Activated CD8-positive, alpha-beta memory T cell treated with anti-CD3 and anti-CD28 coated beads for 1 hour (primary cell): ENCODE measurements around the gene MT1M.

Experiments used
- DNase-seq, 2 donors: peaks; one replicate each; pipeline ENCODE4 v3.0.0-alpha.2; 2020; ENCODE audit warnings: low read depth in 1 of 2; ENCODE audit errors: extremely low read depth in 1 of 2

Gene MT1M

DNA sequence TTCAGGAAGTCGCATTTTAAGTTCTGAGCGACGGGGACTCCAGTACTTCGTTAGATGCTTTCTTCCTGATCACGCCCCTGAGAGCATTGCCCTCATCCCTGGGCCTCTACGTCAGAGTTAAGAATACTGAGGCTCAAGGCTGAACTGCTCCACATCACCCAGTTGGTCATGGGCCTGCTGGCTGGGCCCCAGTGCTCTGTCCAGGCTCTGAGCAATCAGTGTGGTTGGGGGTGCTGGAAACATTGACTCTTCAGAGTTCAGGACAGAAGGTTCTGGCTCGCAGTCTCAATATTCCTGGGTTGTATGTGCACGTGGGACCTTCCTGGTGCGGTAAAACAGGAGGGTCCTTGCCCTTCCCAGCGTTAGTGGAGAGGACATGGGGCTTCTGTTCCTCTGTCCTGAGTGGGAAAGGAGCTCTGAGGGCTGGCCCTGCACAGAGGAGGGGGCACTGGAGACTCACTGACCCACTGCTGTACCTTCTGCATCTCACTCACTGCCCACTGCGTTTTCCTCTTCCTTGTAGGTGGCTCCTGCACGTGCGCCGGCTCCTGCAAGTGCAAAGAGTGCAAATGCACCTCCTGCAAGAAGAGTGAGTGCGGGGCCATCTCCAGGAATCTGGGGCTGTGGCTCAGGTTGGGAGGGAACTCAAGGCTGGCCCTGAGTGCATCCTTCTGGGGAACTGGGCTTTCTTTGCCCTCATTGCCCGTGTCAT lies 6.4 kb upstream of the MT1M start:
- DNase-seq, result no peak

- no peak for DNase-seq
Observed at GRCh38 chr16:56626685-56627084, 5.8 kb upstream of the MT1M start.

- no peak for DNase-seq
Observed at GRCh38 chr16:56628486-56629350, 3.7 kb upstream of the MT1M start.

- no peak for DNase-seq
Observed at GRCh38 chr16:56629531-56629930, 2.9 kb upstream of the MT1M start.

DNA sequence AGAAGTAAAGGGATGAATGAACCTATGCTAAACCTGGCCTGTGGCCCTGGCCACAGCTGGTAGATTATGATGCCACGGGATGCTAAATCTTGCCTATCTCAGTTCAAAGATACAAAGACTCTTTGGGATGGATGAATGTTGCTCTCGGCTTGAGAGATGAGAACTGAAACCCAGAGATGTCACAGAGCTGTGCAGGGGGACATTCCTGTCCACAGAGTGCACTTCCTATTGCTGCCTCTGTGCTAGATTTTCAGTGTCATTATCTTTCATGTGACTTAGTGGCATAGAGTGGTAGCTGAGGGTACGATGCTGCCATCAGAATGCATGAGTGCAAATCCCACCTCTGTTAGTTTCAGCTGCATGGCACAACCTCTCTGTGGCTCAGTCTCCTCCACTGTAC lies 2.3 kb upstream of the MT1M start:
- no peak for DNase-seq

DNA sequence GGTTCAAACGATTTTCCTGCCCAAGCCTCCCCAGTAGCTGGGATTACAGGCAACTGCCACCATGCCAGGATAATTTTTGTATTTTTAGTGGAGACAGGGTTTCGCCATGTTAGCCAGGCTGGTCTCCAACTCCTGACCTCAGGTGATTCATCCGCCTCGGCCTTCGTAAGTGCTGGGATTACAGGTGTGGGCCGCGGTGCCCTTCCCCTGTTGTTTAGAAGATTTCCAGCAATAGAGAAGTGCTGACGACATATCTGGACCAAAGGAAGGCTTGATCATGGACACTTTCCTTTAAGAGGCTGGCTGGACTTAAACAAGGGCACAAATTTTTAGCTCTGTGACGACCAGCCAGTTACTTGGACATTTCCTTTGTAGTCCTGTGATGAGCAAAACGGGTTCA lies 1.3 kb upstream of the MT1M start:
- DNase-seq, result no peak

DNA sequence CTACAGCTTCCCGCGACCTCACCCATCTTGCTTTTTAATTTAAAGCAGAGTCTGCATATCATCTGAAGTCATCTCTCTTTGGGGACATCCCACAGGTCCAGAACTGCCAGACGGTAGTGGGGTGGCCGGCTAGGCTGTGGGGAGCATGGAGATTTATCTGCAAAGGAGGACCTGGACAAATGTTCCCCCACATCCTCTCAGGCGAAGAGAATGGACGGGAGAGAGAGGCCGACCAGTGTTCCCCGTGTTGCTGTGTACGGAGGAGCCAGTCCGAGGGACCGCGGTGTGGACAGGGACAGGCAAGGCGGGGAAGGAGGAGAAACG lies 665 bp upstream of the MT1M start:
- DNase-seq, result no peak

DNA sequence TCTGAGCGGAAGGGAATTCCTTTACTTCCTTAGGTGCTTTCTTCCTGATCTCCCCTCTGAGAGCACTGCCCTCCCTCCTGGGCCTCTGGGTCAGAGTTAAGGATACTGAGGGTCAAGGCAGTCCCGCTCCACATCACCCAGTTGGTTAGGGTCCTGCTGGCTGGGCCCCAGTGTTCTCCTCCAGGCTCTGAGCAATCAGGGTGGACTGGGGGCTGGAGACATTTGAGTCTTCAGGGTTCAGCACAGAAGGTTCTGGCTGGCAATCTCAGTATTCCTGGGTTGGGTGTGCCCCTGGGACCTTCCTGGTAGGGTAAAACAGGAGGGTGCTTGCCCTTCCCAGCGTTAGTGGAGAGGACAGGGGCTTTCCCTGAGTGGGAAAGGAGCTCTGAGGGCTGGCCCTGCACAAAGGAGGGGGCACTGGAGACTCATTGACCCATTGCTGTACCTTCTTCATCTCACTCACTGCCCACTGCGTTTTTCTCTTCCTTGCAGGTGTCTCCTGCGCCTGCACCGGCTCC lies 448 bp downstream of the MT1M start:
- DNase-seq, result no peak

- no peak for DNase-seq
Observed at GRCh38 chr16:56633535-56633934, 1.1 kb downstream of the MT1M start.

GRCh38 chr16:56634715-56635440 lies 2.4 kb downstream of the MT1M start:
- no peak for DNase-seq

DNA sequence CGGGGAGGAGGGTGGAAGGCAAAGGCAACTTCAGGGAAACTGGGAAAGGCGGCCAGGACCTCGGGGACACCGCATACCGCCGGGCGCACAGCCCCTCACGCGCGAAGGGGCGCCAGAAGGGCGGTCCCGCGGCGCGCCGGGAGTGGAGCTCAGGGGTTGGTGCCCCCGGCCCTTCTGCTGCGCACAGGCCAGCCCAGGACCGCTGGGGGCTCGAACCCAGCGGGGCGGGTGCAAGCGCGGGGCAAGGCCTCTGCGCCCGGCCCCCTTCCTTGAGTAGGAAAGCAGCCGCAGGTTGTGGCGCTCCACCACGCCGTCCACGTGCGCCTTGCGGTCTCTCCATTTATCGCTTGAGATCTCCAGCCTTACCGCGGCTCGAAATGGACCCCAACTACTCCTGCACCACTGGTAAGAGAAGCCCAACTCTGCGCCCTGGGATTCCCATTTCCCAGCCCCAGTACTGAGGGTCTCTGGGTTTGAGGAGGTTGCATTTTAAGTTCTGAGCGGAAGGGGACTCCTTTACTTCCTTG lies 3.0 kb downstream of the MT1M start:
- no peak for DNase-seq

- DNase-seq, result no peak
Observed at GRCh38 chr16:56636616-56637413, 4.4 kb downstream of the MT1M start.

GRCh38 chr16:56637814-56638750 lies 5.6 kb downstream of the MT1M start, which contains the start of gene MT1A:
MT1A (plus strand) TSS chr16:56638666; CDS start chr16:56638739, 73 bp downstream.
- no peak for DNase-seq

DNA sequence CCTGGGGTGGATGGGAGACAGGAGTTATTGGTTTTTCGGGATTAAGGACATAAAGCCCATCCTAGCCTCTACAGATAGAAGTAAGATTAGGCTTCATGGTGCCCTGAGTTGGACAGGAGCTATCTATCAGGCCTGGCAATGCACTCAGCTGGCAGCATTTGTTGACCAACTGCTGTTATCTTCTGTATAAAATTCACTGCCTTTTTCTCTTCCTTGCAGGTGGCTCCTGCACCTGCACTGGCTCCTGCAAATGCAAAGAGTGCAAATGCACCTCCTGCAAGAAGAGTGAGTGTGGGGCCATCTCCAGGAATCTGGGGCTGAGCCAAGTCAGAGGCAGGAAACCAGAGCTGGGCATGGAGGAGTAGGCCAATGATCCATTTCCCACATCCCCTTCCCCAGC lies 6.6 kb downstream of the MT1M start:
- DNase-seq, result no peak

DNA sequence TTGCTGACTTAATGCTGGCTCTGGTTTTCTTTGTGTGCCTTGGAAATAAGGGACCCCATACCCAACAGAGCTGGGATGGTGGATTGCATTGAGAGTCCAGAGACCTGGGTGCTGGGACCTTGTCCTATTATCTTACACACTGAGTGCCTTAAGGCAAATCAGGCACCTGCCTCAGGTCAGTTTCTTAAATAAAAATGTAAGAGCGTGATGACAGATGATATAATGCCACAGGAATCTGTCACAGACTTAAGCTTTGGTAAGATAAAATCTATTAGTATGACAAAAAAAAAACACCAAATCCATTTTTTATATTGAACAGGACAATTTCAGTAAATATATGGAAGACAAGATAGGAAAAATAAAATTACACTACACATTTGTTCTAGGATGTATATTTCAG lies 7.6 kb downstream of the MT1M start:
- no peak for DNase-seq

DNA sequence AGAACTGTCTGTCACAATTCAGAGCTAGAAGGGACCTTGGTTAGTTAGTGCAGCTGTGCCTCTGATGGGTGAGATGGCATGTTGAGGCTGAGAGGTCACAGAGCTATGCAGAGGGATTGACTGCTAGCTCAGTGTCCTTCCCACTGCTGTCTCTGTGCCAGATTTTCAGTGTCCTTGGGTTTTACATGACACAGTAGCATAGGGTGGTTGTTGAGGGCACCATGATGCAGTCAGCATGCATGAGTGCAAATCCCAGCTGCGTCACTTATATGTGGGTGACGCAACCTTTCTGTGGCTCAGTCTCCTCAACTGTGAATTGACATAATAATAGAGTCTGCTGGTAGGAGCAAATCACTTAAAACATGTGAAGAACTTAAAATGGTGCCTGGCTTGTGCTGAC lies 8.7 kb downstream of the MT1M start:
- no peak for DNase-seq

DNA sequence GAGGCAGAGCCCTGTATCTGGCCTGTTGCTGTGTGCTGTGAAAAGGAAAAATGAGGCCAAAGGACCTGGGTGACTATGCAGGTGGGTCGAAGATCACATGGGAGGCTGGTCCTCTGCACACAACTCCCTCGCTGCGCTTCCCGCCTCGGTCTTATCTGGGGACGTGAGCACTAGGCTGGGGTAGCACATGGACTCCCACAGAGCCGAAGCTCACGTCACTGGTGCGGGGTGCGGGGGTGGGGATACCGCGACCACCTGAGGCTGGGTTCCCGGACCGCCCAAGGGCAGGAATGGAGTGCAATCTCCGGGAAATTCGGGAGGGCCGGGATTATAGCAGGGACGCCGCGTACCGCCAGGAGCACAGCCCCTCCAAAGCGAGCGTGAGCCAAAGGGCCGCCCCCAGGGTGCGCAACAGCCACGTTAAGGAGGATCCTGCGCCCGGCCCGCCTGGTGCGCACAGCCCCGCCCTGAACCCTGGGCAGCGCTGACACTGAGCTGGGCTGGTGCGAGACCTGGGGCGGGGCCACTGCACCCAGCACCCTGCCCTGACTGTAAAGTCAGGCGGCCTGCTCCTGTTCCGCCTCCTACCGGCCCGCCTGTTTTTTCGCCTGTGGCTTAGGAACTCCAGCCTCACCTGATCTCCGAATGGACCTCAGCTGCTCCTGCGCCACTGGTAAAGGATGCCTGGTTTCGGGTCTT lies 10.8 kb downstream of the MT1M start:
- peak; percentile 42 to 57 for DNase-seq

DNA sequence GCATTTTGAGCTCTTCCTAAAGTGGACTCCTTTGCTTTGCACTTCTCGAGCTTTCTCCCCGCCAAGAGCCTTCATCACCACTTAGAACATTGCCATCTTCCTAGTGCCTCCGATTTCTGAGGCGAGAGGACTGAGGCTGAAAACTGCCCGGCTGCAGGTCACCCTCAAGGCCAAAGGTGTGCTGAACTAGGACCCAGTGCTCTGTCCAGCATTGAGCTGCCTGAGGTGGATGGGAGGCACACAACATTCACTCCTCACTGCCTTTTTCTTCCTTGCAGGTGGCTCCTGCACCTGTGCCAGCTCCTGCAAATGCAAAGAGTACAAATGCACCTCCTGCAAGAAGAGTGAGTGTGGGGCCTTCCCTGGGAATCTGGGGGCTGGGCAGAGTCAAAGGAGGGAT lies 11.4 kb downstream of the MT1M start:
- no peak for DNase-seq

DNA sequence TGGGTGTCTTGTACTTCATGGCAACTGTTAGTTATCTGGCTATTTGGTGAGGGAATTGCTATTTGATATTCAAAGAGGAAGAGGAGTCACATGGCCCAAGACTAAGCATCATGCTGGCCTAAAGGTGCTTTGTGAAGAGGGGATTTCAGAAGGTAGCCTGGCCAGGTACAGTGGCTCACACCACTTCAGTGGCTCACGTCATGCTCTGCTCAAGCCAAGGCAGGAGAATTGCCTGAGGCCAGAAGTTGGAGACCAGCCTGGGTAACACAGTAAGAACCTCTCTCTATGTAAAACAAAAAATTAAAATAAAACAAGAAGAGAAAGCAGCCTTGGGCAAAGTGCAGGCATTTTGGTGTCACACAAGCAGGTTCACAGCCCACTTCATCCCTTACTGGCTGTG lies 12.9 kb downstream of the MT1M start:
- no peak for DNase-seq
